ENCODE data around the gene ATP5MC3.

DNA sequence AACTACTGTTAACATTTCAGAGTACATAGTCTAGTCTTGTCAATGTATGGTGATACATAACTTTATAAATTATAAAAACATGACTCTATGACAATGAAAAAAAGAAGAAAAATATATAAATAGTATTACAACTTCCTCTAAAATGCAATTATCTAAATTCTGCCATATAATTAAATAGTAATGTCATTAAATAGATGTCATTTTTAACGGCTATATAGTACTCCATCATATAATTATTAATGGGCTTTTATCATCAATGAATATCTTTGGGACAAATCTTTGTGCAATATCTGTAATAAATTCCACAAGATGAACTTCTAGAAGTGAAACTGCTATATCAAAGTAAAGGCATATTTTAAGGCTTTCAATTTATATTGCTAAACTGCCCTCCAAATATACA, 38.3 kb downstream of the ATP5MC3 start:
- TF ChIP-seq, protein P1, sequence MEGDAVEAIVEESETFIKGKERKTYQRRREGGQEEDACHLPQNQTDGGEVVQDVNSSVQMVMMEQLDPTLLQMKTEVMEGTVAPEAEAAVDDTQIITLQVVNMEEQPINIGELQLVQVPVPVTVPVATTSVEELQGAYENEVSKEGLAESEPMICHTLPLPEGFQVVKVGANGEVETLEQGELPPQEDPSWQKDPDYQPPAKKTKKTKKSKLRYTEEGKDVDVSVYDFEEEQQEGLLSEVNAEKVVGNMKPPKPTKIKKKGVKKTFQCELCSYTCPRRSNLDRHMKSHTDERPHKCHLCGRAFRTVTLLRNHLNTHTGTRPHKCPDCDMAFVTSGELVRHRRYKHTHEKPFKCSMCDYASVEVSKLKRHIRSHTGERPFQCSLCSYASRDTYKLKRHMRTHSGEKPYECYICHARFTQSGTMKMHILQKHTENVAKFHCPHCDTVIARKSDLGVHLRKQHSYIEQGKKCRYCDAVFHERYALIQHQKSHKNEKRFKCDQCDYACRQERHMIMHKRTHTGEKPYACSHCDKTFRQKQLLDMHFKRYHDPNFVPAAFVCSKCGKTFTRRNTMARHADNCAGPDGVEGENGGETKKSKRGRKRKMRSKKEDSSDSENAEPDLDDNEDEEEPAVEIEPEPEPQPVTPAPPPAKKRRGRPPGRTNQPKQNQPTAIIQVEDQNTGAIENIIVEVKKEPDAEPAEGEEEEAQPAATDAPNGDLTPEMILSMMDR (IDR thresholded peaks at IDR 0.05), result no peak
- no peak for TF ChIP-seq POLR2A (IDR thresholded peaks at IDR 0.05)
